K562 (cell line): ENCODE results near the gene LATS1. TPM values are rescaled to one million over a fixed set of nuclear protein-coding genes. Genes with fewer than 3 reads are reported as not detected.

Experiments used
- CBX5 ChIP-seq: IDR thresholded peaks from 2 replicates; pipeline ENCODE4 v1.6.1; 2014; ENCODE audit warnings: low read depth, borderline replicate concordance
- GABPB1 ChIP-seq: sonication (generic); formaldehyde crosslinking; IDR thresholded peaks from 2 replicates; pipeline ENCODE4 v1.8.0; 2022; ENCODE audit warnings: mild to moderate bottlenecking, missing genetic modification reagents
- GABPB2 ChIP-seq: fragments of 250-450 bp; sonication (Bioruptor Pico); conservative IDR thresholded peaks from 2 replicates; pipeline ENCODE4 v1.5.1; 2021; ENCODE audit warnings: mild to moderate bottlenecking
- GATAD2A ChIP-seq: fragments of 450-650 bp; IDR thresholded peaks from 2 replicates; pipeline ENCODE4 v1.6.1; 2017
- HDAC1 ChIP-seq, 2 experiments: fragments of 450-650 bp; IDR thresholded peaks; 2 replicates each; pipeline ENCODE4 v1.6.1; 2016 to 2017; ENCODE audit warnings: inconsistent platforms in 1 of 2, mild to moderate bottlenecking in 1 of 2, moderate library complexity in 1 of 2
- HDAC3 ChIP-seq: fragments of 450-650 bp; IDR thresholded peaks from 2 replicates; pipeline ENCODE4 v1.6.1; 2018; ENCODE audit warnings: borderline replicate concordance, mild to moderate bottlenecking, moderate library complexity; ENCODE audit not compliant: partially characterized antibody
- MAFG ChIP-seq: fragments of 450-650 bp; conservative IDR thresholded peaks from 2 replicates; pipeline ENCODE4 v1.6.1; 2016; ENCODE audit warnings: missing genetic modification characterization, missing compliant biosample characterization
- NBN ChIP-seq: fragments of 450-650 bp; IDR thresholded peaks from 2 replicates; pipeline ENCODE4 v1.6.1; 2016; ENCODE audit warnings: low read depth, mild to moderate bottlenecking
- PTBP1 ChIP-seq: fragments of 200-400 bp; formaldehyde crosslinking; IDR thresholded peaks from 2 replicates; pipeline ENCODE4 v1.6.1; 2017; ENCODE audit warnings: low read depth, low read length
- SPI1 ChIP-seq: IDR thresholded peaks from 2 replicates; pipeline ENCODE4 v1.6.1; 2011; ENCODE audit warnings: low read depth, low read length, control low read depth, borderline replicate concordance
- TCF3 ChIP-seq: sonication (generic); formaldehyde crosslinking; IDR thresholded peaks from 2 replicates; pipeline ENCODE4 v1.4.0; 2020; ENCODE audit warnings: mild to moderate bottlenecking, missing genetic modification reagents
- ZNF184 ChIP-seq: sonication (generic); formaldehyde crosslinking; IDR thresholded peaks from 2 replicates; pipeline ENCODE4 v1.5.0; 2020; ENCODE audit warnings: missing genetic modification reagents
- ZNF253 ChIP-seq: fragments of 250-450 bp; sonication (Bioruptor Pico); conservative IDR thresholded peaks from 2 replicates; pipeline ENCODE4 v1.6.1; 2021; ENCODE audit warnings: mild to moderate bottlenecking
- ZNF668 ChIP-seq: fragments of 250-450 bp; sonication (Bioruptor Pico); IDR thresholded peaks from 2 replicates; pipeline ENCODE4 v1.8.0; 2022; ENCODE audit warnings: mild to moderate bottlenecking, inconsistent platforms
- ZNF717 ChIP-seq: fragments of 250-450 bp; sonication (Bioruptor Pico); IDR thresholded peaks from 2 replicates; pipeline ENCODE4 v1.5.0; 2021
- ZZZ3 ChIP-seq: fragments of 450-650 bp; IDR thresholded peaks from 2 replicates; pipeline ENCODE4 v1.6.1; 2016; ENCODE audit warnings: antibody characterized with exemption, mild to moderate bottlenecking, moderate library complexity
- polyA plus RNA-seq, 8 experiments: library from polyadenylated mRNA; depleted of rRNA in 4 of 8; stranded (reverse) in 5 of 8; unstranded in 3 of 8; fragments of >200 nt; fragmentation: Nextera tagmentation in 2 of 8; fragmentation: Illumina TruSeq in 1 of 8; extraction: Ambion mirVana in 2 of 8; extraction: Trizol in 1 of 8; gene quantifications; 2 replicates each; pipeline versions ENCODE4 v1.2.1 to v1.2.3, GENCODE V29; 2011 to 2014; ENCODE audit warnings: inconsistent platforms in 1 of 8, missing spikeins in 1 of 8
- total RNA-seq, 7 experiments: library from RNA; depleted of rRNA in 6 of 7; stranded (reverse); fragments of >200 nt in 6 of 7; fragmentation: Illumina TruSeq in 2 of 7; extraction: Trizol in 2 of 7; gene quantifications; 2 replicates each; pipeline versions ENCODE4 v1.2.1 to v1.2.3, GENCODE V29; 2011 to 2021; ENCODE audit warnings: low replicate concordance in 1 of 7
- TF ChIP-seq, protein P1 (sequence below): sonication (generic); formaldehyde crosslinking; IDR thresholded peaks from 2 replicates; pipeline ENCODE4 v1.8.0; 2022; ENCODE audit warnings: mild to moderate bottlenecking, missing genetic modification reagents
- TF ChIP-seq, protein P2 (sequence below): fragments of 450-650 bp; formaldehyde crosslinking; conservative IDR thresholded peaks from 2 replicates; pipeline ENCODE4 v1.4.0; 2022; ENCODE audit warnings: mild to moderate bottlenecking, missing genetic modification characterization
- TF ChIP-seq, protein P3 (sequence below): sonication (generic); formaldehyde crosslinking; IDR thresholded peaks from 2 replicates; pipeline ENCODE4 v1.8.0; 2022; ENCODE audit warnings: missing genetic modification reagents, mild to moderate bottlenecking, moderate library complexity, borderline replicate concordance
- TF ChIP-seq, protein P4 (sequence below): sonication (generic); formaldehyde crosslinking; IDR thresholded peaks from 2 replicates; pipeline ENCODE4 v1.8.0; 2022; ENCODE audit warnings: mild to moderate bottlenecking, missing genetic modification reagents, borderline replicate concordance

The LATS1 gene
- total and polyA plus RNA-seq, 9 of the 15 experiments (the other 6 are each of a cell fraction or from before 2014, with no cell fraction given): 5.0 to 36.3 (median 18.4) TPM

DNA sequence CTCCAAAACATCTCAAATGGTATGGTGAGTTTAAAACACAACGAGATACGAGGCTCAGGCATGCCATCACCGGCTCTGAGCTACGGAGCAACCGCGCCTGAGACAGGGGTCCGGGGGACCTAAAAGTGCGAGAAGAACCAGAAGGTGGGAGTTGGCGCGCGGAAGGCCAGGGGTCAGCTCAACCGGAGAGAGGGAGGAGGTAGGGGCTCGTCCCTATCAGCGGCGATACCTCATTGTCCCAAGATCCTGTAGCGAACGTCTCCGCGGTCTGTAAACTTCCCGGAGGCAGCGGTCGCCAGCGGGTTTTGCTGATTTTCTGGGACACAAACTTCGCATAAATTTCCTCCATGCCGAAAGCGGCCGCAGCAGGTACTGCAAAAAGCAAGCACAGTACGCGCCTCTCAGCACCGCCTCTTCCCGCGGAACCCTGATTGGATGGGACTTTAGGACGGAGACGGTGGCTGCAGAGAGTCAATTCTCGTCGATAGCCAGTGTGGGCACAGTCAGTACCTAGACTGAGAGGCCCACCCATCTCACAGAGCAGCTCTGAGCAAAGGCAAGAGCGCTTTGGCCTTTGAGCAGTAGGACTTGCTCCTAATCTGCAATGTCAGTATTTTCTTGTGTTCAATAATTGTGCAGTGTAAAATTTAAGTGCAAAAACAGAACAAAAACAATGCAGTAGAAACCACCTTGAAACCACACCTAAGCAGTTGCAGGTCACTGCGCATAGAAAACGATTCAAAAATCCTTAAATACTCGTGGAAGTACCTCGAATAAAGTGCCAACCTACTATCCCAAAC lies 28.4 kb upstream of the LATS1 start, which contains the start of gene NUP43 (continued):
- TF ChIP-seq, protein P1, sequence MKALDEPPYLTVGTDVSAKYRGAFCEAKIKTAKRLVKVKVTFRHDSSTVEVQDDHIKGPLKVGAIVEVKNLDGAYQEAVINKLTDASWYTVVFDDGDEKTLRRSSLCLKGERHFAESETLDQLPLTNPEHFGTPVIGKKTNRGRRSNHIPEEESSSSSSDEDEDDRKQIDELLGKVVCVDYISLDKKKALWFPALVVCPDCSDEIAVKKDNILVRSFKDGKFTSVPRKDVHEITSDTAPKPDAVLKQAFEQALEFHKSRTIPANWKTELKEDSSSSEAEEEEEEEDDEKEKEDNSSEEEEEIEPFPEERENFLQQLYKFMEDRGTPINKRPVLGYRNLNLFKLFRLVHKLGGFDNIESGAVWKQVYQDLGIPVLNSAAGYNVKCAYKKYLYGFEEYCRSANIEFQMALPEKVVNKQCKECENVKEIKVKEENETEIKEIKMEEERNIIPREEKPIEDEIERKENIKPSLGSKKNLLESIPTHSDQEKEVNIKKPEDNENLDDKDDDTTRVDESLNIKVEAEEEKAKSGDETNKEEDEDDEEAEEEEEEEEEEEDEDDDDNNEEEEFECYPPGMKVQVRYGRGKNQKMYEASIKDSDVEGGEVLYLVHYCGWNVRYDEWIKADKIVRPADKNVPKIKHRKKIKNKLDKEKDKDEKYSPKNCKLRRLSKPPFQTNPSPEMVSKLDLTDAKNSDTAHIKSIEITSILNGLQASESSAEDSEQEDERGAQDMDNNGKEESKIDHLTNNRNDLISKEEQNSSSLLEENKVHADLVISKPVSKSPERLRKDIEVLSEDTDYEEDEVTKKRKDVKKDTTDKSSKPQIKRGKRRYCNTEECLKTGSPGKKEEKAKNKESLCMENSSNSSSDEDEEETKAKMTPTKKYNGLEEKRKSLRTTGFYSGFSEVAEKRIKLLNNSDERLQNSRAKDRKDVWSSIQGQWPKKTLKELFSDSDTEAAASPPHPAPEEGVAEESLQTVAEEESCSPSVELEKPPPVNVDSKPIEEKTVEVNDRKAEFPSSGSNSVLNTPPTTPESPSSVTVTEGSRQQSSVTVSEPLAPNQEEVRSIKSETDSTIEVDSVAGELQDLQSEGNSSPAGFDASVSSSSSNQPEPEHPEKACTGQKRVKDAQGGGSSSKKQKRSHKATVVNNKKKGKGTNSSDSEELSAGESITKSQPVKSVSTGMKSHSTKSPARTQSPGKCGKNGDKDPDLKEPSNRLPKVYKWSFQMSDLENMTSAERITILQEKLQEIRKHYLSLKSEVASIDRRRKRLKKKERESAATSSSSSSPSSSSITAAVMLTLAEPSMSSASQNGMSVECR (CRISPR knock-in tag): peak; percentile 66; the same call in 1 of the 2 replicates
- peak; percentile 57 for TF ChIP-seq MAFG
- no peak for TF ChIP-seq GABPB2 (CRISPR knock-in tag)
- no peak for TF ChIP-seq ZNF184 (CRISPR knock-in tag)
- TF ChIP-seq NBN: peak; percentile 63
- peak in 1 of 2 experiments; percentile 82; a peak in 1 of 4 replicates for TF ChIP-seq HDAC1 (IDR thresholded peaks at IDR 0.05)
- TF ChIP-seq, protein P2, sequence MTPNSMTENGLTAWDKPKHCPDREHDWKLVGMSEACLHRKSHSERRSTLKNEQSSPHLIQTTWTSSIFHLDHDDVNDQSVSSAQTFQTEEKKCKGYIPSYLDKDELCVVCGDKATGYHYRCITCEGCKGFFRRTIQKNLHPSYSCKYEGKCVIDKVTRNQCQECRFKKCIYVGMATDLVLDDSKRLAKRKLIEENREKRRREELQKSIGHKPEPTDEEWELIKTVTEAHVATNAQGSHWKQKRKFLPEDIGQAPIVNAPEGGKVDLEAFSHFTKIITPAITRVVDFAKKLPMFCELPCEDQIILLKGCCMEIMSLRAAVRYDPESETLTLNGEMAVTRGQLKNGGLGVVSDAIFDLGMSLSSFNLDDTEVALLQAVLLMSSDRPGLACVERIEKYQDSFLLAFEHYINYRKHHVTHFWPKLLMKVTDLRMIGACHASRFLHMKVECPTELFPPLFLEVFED (CRISPR knock-in tag): no peak
- TF ChIP-seq ZZZ3: peak; percentile 69
- no peak for TF ChIP-seq PTBP1
- TF ChIP-seq GATAD2A: no peak
- TF ChIP-seq CBX5: 0 out of 2 replicates have a peak, but pooled peaks have one; percentile 69
- TF ChIP-seq, protein P3, sequence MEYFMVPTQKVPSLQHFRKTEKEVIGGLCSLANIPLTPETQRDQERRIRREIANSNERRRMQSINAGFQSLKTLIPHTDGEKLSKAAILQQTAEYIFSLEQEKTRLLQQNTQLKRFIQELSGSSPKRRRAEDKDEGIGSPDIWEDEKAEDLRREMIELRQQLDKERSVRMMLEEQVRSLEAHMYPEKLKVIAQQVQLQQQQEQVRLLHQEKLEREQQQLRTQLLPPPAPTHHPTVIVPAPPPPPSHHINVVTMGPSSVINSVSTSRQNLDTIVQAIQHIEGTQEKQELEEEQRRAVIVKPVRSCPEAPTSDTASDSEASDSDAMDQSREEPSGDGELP (CRISPR knock-in tag): peak; percentile 73; the same call in 1 of the 2 replicates
- TF ChIP-seq, protein P4, sequence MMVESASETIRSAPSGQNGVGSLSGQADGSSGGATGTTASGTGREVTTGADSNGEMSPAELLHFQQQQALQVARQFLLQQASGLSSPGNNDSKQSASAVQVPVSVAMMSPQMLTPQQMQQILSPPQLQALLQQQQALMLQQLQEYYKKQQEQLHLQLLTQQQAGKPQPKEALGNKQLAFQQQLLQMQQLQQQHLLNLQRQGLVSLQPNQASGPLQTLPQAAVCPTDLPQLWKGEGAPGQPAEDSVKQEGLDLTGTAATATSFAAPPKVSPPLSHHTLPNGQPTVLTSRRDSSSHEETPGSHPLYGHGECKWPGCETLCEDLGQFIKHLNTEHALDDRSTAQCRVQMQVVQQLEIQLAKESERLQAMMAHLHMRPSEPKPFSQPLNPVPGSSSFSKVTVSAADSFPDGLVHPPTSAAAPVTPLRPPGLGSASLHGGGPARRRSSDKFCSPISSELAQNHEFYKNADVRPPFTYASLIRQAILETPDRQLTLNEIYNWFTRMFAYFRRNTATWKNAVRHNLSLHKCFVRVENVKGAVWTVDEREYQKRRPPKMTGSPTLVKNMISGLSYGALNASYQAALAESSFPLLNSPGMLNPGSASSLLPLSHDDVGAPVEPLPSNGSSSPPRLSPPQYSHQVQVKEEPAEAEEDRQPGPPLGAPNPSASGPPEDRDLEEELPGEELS (CRISPR knock-in tag): peak; percentile 39; the same call in 1 of the 2 replicates
- TF ChIP-seq SPI1: 0 out of 2 replicates have a peak, but pooled peaks have one; percentile 6
- TF ChIP-seq ZNF668 (CRISPR knock-in tag): 0 out of 2 replicates have a peak, but pooled peaks have one; percentile 38
- TF ChIP-seq GABPB1: peak; percentile 72
- TF ChIP-seq TCF3: peak; percentile 38; the same call in 1 of the 2 replicates
- no peak for TF ChIP-seq ZNF253 (CRISPR knock-in tag)
- TF ChIP-seq ZNF717 (CRISPR knock-in tag): no peak
- no peak for TF ChIP-seq HDAC3
